ENCODE results near the gene IL33.

IL33 gene

GRCh38 chr9:6218099-6218502 lies 2.5 kb downstream of the IL33 start:
- DNase-seq: no peak

DNA sequence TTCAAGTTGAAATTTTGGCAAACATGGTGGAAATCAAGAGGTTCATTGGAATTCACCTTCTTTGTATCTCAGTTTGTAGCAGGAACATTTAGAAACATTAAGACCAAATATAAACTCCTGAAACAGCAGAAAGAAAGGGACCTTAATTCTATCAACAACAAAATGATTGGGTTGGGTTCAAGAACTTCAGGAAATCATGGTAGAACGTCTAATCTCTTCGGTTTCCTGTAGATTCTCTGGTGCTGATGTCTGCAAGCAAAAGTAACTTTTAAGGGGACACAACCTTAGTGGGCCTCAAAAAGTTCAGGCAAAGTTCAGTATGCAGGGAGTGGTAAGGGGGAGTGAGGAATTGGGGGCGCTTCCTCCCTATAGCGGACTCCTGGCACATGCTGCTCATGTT lies 3.4 kb downstream of the IL33 start:
- DNase-seq: no peak

- DNase-seq: no peak
Measured at GRCh38 chr9:6219981-6220380, 4.4 kb downstream of the IL33 start.

DNA sequence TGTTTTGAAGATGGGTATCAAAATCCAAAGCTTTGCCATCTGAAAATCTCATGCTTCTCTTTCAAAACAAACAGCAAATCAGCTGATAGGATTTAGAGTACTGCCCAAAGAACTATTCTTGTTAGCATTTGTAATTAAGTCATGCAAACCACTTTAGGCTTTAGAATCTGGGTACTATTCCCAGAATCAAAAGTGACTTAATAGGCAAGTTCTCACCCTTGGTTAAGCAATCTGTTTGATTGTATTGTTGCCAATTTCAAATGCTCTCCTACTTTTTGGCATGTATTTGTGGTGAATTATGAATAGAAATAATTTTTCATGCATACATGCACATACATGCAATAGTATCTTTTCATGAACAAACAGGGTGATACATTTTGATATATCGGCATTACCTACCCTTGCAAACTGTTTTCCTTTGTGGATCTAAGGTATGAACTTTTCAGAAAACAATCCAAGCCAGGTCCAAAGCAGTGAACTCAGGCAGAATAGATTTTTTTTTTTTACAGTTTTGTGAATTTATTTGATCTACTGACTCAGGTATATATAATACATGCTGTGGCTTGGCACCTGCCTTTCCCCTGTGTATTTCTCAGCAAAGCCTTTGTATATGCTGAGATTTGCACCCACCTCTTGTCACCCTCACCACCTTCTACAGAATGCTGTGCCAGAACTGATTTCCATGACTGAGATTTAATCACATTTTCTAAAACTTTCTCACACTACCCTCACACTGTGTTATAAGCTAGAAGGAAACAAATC lies 9.0 kb downstream of the IL33 start:
- no peak for DNase-seq

GRCh38 chr9:6226696-6227095 lies 11.1 kb downstream of the IL33 start:
- no peak for DNase-seq

- DNase-seq: no peak
Measured at GRCh38 chr9:6229186-6229585, 13.6 kb downstream of the IL33 start.

GRCh38 chr9:6229619-6230018 lies 14.0 kb downstream of the IL33 start:
- DNase-seq: no peak

GRCh38 chr9:6230037-6230780 lies 14.6 kb downstream of the IL33 start:
- peak in 3 of 4 experiments; percentile 15 to 35 (median 35) for DNase-seq

- peak in 1 of 4 experiments; percentile 11 for DNase-seq
Measured at GRCh38 chr9:6232336-6232945, 16.8 kb downstream of the IL33 start.

DNA sequence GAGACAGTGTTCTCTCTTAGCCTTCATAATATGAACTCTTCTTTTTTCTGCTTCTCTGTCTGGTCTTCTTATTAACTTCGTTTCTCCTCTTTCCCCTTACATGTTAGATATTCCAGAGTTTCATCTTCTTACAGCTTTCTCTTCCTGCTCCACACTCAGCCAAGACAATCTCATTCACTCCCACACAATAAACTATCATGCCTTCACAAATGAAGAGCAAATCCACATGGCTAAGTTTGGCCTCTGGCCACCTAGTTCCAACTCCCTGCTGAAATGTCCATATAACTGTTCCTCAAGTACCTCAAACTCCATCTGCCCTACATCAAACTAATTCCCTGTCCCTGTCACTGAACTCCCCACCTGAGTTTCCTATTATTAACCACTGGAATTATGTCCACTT lies 18.4 kb downstream of the IL33 start:
- no peak for DNase-seq

GRCh38 chr9:6237267-6237666 lies 21.7 kb downstream of the IL33 start:
- DNase-seq: no peak

DNA sequence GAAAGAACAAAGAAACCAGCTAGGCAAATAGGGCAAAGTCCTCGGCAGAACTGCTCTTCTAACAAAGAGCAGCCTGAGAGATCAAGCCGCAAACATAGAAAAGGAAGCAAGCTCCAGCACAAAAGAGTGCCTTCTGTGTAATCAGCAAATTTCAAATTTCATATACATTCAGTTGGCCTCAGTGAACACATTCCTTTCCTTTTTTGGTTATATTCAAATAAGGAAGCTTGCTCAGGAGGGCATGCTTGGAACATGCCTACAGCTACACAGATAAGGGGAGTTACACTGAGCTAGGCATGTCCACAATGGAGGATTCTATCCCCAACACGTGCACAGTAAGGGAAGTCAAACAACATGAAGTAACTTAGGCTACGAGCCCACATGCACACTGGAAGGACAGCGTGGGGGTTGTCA lies 23.4 kb downstream of the IL33 start:
- DNase-seq: no peak

- no peak for DNase-seq
Measured at GRCh38 chr9:6239694-6240093, 24.1 kb downstream of the IL33 start.

DNA sequence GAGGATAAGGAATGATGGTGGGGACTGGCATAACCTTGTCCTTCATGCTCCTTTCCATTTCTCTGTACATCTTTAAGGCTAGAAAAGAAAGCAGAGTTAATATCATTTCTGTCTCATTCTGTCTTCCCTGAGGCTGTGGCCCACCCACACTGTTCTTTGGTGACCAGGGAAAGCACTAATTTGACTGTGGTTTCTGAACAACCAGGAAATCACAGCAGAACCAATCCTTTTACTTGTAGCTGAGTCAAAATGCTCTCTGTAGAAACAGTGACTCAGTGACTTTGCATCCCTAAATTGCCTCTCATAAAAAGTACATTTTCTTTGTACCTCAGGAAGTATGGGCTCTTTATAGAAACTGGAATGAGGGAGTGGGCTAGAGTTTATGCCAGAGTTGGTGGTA lies 28.1 kb downstream of the IL33 start:
- no peak for DNase-seq

GRCh38 chr9:6247266-6247665 lies 31.7 kb downstream of the IL33 start:
- DNase-seq: no peak

GRCh38 chr9:6268826-6269397 lies 53.3 kb downstream of the IL33 start:
- no peak for DNase-seq

DNA sequence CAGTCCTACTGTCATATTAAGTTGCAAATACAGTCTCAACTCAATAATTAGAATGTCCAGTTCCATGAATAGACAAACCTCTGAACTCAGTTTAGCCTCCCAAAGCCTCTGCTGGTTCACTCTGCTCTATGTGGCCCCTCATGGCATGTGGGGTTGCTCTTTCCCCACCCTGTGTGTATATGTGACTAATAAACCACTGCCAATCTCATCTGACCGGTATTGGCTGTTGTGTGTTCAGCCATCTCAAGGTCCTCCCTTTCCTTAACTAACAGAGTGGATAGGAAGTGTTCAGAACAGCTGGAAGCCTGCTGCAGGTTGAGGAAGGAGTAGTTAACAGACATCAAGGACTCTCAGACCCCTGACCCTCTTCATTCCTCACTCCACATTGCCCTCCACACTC lies 55.3 kb downstream of the IL33 start:
- no peak for DNase-seq

GRCh38 chr9:6271508-6272228 lies 56.1 kb downstream of the IL33 start:
- DNase-seq: no peak

GRCh38 chr9:6272229-6272598 lies 56.6 kb downstream of the IL33 start:
- no peak for DNase-seq

GRCh38 chr9:6277417-6277816 lies 61.8 kb downstream of the IL33 start:
- DNase-seq: no peak

DNA sequence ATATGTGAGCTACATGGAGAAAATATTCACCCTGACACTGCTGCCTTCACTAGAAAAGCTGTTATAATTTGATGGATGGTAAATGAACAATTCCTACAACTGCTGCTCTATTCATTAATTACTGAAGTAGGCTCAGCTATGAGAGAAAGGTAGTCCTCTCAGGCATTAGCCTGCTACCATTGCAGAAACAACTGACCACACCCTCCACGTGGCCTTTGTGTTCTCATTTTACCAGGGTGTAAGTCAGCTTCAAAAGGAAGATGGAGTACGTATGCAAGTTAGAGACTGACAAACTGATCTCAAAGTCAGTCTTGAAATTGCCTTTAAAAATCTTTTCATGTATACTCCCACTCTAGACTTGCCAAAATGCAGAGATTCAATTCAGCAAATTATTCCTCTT lies 86.3 kb downstream of the IL33 start:
- DNase-seq: no peak

- DNase-seq: no peak
Measured at GRCh38 chr9:6302417-6302816, 86.8 kb downstream of the IL33 start.

GRCh38 chr9:6304232-6304631 lies 88.6 kb downstream of the IL33 start:
- DNase-seq: no peak
